CMK (cell line): ENCODE measurements around the gene AGTRAP.

Experiments used
- DNase-seq: peaks from one replicate; pipeline ENCODE4 v3.0.0-alpha.2; 2010; ENCODE audit warnings: low read depth

Gene AGTRAP

DNA sequence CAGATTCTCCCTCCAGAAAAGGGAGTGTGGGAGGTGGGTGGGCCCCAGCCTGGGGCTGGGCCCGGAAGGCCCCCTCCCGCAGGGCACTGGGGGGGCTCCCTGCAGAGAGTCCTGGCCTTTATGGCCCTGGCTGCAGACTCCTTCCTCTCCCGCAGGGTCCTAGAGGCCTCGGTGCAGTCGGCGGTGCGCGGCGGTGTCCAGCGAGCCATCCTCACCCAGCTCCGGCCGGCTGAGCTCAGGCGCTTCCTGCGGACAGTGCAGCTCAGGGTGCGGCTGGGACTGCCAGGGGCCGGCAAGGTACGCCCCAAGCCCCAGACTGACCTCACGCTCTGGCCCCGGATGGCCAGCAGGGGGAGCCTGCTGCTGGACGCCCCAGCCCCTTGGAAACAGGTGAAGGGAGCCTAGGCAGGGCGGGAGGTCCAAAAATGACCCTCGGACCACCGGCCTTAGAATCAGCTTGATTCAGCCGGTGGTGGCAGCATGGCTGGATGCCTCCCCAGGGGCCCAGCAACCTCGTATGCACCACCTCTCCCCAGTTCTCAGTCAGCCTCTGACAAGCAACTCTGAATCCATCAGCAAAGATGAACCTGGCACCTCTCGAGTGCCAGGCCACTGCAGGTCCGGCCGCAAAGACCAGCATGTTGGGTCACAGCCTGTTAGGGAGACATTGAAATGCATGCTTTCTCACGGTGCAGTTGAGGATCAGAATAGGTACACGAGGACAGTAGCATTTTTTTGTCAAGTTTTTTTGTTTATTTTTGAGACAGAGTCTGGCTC, 49.2 kb downstream of the AGTRAP start:
- DNase-seq = peak; percentile 44

DNA sequence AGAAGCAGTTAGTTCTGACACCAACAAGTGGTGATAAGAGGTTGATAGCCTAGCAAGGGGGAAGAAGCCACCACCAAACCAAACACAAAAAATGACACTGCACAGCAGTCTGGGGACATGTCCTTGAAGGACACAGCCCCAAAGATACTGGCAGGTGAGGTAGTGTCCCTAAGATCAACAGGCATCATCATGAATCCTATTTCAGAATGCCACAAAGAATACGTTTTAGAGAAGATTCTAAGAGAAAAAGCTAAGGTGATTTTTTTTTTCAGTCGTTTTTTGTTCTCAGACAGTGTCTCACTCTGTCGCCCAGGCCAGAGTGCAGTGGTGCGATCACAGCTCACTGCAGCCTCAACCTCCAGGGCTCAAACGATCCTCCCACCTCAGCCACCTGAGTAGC, 50.2 kb downstream of the AGTRAP start:
- DNase-seq = no peak

DNA sequence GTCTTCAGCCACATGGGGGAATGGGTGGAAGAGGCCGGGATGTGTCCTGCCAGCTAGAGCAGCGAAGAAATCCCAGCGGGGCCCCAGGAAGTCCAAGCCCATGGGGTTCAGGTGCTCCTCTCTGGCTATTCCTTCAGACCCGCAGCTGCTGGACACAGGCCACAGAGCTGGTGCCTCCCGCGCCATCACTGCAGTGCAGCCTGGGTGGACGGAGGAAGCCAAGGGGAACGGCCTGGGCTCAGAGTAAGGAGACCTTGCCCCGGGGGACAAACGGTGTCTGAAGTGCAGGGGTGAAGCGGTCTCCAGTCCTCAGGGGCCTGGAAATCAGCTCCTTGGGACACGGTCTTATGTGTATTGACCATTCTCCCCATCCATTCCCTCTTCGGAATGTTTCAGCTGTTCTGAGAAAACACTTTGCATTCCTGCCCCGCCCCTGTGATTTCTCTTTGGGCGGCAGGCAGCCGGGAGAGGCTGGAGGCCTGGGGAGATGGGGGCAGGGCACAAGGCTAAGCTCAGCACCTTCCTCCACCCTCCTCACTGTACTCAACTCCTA, 51.4 kb downstream of the AGTRAP start:
- DNase-seq = no peak

DNA sequence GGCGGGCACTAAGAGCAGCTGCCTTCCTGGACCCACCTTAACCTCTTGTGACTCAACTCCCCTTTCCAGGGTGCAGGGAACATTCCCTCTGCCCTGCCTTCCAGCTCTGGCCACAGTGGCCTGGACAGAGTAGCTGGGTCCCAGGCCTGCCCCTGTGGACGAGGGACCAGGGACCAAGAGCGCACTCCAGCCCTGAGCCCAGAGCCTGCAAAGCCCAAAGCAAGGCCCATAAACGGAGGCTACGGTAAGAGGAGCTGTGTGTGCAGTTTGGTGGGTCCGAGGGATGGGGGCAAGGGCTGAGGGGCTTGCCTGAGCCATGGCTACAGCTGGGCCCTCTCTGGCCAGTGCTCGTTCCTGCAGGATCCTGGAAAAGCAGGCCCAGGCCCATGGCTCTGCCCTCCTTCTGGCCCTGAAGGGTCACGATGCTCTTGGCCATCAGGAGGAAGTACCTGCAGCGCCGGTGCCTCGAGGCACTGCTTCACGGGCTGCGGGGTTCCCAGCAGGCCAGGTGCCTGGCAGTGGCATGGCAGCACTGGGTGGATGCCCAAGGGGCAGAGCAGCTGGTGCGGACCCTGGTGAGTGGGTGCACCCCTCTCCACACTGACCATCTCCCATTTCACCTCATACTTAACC, 52.0 kb downstream of the AGTRAP start:
- DNase-seq = no peak

DNA sequence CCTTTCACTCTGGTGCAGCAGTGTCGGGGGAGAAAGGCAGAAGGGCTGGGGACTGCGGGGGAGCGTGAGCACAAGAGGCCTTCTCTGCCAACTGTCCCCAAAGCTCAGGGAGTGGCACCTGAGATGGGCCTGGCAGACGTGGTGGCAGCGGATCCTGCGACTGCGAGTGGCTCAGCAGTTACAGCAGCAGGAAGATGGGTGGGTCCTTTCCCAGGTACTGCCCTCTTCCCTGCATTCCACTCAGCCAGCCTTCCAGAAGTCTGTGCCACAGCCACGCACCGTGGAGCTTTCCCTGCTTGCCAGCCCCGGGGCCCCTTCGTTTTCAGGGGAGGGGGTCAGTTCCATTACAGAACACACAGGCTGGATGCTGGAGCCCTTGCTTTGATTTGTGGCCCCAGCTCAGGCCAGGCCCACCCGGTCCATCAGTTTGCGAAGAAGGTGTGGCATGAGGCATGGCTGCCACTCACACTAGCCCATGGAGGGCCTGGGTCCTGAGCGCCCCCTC, 52.7 kb downstream of the AGTRAP start:
- DNase-seq = no peak

DNA sequence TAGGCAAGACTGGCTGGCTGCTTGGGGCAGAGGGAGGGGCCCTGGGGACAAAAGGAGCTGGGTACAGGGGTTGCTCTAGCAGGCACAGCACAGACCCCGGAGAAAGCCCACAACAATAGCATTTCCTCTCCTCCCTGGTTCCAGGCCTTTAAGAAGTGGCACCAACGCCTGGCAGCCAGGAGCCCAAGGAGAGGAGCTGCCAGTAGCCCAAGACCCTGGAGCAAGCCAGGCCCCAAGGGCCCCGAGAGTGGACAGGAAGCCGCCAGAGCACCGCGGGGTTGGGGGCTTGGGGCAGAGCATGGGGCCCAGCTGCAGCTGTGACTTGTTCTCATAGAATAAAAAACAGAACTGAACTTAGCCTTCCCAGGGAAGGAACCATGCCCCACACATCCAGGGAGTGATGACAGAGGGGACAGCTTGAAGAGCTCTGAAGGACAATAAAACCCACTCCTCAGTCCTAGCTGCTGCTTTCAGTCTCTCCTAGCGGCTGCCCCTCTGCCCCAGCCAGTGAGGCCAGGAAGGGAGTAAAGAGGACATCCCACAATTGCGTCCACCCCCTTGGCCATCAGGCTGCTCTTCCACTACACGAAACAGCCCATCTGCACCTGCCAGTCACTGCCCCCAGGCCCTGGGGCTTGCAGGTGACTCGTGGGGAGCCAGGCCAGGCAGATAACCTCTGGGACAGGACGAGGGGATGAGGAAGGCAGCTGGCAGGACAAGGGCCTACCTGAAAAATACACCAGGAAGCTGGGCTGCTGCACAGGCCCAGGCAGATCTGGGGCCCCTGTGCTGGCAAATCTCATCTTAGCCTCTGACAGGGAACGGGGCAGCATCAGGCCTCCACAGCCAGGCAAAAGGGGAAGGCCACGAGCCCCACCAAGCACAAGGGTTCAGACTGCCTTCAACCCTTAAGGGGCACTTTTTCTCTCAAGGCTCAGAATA, 53.5 kb downstream of the AGTRAP start:
- DNase-seq = no peak

DNA sequence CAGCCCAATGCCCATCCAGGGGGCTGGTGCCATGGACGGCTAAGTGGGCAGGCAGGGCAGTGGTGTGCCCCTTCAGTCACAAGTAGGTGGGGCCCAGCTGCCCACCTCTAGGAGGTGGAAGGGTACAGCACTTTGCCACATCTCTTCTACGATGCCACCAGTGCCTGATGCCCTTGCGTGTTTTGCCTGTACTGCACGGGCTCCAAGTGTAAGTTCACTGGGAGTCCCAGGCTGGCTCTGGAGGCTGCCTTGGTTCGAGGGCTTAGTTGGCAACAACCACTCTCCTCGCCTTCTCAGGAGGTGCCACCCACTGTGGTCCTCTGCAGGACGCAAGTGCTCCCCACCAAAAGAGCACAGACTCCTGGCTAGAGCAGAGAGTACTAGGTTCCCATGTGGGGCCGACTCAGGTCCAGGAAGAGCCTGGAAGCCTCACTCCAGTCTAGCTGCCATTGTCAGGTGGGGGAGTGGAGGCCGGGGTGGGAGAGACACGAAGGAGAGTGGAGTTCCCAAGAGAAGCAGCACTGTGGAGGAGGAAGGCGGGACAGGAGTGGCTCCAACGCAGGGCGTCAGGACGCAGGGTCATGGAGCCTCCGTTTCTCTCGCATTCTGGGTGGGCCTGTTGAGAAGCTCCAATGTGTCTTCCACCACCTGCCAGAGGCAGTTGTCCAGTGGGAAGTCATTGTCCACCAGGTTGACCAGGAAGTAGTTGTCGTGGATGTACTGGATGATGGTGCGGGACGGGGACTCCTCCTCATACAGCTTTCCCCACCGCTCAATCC, 54.4 kb downstream of the AGTRAP start:
- no peak for DNase-seq

DNA sequence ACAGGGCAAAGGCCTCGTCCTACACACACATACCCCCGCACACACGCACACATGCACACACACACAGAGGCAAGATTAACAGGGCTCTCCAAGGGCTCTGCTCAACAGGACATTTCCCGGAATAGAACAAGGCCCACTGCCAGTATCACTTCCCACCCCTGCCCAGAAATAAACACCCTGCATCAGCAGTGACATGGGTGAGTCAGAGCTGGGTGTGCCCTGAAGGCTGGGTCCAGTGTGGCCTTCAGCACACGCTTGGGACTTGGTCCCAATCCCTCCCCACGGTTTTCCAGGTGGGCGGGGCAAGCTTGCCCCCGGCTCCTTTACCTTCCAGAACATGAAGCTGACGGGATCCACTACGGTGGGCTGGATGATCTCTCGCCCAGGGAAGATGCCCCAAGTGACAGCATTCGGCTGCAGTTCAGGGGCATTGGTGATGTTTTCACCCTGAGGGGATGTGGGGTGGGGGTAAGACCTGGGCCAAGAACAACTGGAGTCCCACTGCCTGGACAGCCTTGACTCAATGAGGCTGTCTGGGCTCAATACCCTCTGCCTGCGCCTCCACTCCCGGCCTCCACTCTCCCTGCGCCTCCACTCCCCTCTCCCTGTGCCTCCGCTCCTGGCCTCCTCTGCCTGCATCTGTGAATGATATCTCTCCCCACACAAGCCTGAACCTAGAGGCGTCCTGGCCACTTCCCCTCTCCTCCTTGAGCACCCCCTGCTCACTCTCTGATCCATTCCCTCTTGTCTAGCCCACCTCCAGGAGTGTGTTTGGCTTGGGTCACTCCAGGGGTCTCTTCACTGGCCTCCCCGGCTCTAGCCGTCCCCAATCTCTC, 55.2 kb downstream of the AGTRAP start:
- no peak for DNase-seq

DNA sequence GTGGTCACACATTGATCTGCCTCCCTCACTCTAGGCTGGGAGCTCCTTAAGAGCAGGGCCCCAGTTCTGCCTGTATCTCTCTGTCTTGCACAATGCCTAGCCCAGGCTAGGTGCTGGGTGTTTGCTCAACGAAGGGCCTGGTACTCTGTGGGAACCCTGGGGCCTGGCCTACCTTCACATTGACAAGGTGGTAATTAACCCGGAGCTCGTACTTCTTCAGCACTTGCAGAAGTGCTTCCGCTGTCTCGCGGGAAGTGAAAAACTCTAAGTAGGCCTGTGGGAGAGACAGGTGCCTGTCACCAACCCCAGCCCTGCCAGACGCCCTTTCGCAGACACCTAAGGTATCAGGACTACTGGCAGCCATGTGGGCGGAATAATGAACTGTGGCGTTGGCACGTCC, 56.2 kb downstream of the AGTRAP start:
- DNase-seq = no peak

DNA sequence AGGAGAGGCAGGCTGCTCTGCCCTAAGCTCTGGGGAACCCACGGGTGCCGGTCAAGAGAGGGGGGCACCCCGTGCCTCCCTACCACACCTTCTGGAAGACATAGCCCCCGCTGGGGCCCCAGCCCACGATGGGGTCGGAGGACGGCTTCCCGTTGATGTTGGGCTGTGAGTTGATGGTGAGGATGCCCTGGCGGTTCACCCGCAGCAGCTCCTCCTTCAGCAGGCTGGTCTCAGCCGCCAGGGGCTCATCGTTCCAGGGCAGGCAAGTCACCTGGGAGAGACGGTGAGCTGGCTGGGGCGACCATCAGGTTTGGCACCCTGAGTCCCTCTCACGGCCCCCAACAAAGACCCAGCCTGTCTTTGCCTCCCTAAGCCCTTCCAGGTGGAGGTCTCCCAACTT, 57.9 kb downstream of the AGTRAP start:
- no peak for DNase-seq

DNA sequence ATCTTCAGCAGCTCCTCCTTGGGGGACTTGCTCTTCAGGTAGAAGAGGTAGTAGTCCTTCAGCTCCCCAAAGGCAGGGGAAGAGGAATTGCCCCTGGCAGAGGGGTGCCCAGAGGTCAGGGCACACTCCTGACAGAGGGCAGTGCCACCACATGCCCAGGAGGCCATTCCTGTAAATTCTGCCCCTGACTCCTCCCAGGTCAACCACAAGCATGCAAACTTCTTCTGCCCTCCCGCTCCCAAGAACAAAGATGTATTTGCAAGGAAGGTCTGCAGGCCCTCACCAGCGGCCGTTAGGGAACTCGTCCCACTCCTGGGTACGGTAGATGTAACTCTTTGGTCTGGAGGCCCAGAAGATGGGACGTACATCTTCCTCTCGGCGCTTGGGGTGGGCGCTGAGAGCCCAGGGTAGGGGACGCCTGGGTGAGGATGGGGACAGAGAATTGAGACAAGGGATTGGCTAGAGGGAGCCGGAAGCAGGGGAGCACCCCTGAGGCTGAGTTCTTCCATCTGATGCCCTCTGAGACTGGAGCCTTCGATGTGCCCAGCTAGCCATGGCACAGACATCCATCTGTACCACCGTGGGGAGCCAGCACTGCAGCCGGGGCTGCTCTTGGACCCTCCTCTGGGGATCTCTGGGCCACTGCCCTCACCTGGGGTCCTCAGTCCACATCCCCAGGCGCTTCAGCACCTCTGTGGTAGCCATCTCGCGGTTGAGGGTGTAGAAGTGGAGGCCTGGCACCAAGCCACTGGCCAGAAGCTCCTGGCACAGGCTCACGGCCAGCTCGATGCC, 58.7 kb downstream of the AGTRAP start:
- no peak for DNase-seq

DNA sequence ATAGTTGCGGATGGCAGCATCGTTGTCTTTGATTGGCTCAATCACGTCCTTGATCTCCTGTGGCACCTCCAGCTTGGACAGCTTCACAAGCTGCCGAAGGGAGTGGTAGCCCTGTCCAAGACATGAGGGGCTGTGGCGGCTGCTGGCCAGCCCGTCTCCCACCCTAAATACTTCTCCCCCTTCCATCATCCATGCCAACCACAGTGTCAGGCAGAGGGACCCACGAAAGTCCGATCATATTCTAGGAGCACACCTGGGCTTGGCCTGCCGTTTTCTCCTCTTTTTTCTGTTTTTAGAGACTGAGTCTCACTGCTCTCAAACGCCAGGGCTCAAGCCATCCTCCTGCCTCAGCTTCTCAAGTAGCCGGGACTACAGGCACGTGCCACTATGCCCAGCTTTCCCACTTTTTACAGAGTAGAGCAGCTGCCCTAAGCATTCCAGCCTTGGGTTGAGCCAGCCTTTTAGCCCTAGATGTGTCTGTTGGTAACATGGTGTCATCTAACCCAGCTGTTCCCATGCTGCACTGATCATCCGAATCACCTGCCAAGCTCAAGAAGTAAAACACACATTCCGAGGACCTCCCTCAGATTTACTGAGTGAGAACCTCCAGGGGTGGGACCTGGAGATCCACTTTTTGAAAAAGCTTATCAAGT, 59.4 kb downstream of the AGTRAP start:
- DNase-seq = no peak

DNA sequence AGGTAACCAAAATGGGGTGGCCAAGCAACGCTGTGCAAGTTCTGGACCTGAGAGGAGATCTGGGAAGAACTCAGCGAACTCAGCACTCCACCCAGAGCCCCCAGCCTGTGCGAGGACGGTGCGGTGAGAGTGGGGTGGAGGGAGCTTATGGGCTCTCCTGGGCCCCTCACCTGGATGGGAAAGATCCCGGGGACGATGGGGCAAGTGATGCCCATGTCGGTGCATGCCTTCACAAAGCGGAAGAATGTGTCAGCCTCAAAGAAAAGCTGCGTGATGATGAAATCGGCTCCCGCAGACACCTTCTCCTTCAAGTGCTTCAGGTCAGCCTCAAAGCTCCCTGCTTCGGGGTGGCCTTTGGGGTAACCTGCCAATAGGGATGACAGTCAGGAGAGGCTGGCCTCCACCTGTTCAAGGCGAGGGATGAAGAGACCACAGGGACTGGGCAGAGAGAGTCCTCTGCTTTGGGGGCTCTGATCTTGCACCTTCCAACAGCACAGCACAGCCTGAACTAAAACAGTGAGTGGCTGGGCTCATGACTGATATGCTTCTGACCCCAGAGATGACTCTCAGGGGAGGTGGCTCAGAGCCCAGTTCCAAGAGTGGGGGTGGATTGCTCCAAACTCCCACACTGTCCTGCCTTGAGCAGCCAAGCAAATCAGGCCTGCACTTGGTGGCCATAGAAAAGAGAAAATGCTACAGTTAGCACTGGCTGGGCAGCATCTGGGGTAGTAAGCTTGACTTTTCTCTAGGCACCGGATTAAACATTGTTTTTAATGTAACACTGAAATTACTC, 60.3 kb downstream of the AGTRAP start:
- DNase-seq = no peak

DNA sequence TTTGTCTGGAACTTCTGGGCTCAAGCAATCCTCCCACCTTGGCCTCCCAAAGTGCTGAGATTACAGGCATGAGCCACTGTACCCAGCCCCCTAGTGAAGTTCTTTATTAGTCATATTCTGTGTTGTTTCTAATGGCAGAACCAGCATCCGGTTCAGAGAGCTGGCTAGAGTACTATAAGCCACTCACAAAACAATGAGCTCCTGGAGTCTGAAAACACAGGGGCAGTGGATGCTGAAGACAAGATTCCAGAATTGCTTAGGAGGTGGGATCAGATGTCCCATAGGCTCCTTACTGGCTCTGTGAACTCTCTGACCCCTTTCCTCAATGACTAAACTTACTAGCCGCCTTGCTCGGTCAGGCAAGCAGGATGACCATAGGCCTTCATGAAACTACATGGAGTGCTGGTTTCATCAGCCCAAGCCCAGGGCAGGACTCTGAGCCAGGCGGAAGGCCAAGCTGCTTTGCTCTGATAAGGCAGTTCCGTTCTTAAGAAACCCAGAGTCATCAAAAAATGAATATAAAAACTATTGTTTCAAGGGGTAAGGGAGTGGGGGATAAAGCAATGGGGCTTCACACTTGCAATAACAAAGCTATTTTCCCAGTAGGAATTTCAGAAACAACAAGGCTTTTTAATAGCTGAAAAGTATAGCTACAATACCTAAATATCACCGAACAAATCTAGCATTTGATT, 61.7 kb downstream of the AGTRAP start:
- DNase-seq = peak; percentile 91

DNA sequence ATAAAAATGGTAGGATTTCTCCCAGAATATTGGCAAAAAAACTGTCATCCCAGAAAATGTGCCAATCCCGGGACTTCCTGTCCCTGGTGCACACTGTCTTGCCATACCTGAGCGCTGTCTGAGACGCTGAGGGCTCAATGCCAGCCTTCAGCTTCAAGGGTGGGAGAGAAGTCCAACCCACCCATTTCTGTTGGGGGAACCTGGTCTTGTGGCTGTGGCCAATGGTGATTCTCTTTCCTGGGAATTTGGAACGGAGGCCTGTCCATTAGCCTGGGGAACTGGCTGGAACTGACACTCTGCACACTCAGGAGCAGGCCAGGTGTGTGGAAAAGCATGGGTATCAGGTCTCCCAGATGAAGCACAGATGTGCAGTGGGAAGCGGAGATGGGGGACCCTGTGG, 63.2 kb downstream of the AGTRAP start:
- no peak for DNase-seq

DNA sequence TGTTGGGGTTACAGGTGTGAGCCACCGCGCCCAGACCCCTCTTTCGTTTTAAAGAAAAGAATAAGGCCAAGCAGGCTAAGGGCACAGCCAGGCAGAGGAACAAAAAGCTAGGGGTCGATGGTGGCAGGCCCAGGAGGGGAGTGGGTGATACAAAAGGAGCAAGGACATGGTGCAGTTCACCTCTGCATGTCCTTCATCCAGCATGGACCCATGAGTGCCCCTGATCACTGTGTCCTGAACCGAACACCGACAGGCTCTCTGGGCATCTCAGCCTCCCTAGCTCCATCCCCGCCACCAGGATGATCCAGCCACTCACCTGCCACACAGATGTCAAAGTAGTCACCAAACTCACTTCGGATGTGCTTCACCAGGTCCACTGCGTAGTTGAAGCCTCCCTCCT, 64.0 kb downstream of the AGTRAP start:
- DNase-seq = no peak

DNA sequence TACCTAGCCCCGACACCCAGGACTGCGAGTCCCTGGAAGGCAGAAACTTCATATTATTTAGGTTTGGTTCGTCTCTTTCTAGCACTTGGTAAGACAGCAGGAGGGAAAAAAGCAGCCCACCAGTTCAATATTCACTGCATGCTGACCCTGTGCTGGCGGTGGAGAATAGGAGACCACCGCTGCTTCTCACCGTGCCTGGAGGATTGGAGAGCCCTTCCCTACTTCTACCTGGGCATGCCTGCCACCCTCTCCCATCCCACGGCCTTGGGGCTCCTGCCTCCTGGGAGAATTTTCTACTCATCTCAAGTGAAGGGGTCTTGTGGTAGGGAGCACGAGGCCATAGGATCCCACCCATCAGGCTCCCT, 64.4 kb downstream of the AGTRAP start:
- no peak for DNase-seq
